HG03135 (cell line): Measurements from ENCODE around the gene PCDHA6.
"Not testable (repeated sequence)": the region's sequence is repeated elsewhere in the genome, so short reads cannot be mapped to it uniquely, and the experiment has no call there.

Source experiments
- ATAC-seq: cut with Tn5 transposase; IDR thresholded peaks from one replicate; pipeline ENCODE4 v1.9.1; 2021; ENCODE audit warnings: mild to moderate bottlenecking, moderate library complexity; ENCODE audit not compliant: unreplicated experiment

The PCDHA6 gene, protein sequence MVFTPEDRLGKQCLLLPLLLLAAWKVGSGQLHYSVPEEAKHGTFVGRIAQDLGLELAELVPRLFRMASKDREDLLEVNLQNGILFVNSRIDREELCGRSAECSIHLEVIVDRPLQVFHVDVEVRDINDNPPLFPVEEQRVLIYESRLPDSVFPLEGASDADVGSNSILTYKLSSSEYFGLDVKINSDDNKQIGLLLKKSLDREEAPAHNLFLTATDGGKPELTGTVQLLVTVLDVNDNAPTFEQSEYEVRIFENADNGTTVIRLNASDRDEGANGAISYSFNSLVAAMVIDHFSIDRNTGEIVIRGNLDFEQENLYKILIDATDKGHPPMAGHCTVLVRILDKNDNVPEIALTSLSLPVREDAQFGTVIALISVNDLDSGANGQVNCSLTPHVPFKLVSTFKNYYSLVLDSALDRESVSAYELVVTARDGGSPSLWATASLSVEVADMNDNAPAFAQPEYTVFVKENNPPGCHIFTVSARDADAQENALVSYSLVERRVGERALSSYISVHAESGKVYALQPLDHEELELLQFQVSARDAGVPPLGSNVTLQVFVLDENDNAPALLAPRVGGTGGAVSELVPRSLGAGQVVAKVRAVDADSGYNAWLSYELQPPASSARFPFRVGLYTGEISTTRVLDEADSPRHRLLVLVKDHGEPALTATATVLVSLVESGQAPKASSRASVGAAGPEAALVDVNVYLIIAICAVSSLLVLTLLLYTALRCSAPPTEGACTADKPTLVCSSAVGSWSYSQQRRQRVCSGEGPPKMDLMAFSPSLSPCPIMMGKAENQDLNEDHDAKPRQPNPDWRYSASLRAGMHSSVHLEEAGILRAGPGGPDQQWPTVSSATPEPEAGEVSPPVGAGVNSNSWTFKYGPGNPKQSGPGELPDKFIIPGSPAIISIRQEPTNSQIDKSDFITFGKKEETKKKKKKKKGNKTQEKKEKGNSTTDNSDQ

DNA sequence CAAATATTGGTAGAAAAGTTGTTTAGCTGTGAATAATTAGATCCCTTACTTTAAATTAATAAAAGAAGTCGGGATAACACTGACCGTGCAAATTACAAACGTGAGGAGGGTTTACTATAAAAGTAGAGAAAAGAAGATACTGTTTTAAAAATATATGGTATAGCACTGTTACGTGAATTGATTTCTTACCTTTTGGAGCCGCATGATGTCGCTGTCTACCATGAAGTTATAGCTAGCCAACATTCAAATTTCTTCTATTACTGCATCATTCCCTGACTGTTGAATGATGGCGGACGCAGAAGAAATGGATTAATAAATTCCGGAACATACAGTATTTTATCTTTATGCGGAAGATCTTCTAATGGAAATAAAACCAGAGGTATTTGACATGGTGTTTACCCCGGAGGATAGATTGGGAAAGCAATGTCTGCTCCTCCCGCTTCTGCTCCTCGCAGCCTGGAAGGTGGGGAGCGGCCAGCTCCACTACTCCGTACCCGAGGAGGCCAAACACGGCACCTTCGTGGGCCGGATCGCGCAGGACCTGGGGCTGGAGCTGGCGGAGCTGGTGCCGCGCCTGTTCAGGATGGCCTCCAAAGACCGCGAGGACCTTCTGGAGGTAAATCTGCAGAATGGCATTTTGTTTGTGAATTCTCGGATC lies at the start of gene PCDHA6:
Gene PCDHA6 (plus strand): TSS at position 257 of the 658 bp plus-strand sequence. CDS start 132 bp downstream, at position 389.
- ATAC-seq = no peak

GRCh38 chr5:140780512-140780911 lies 47.2 kb upstream of the PCDHA6 start:
- no peak for ATAC-seq

DNA sequence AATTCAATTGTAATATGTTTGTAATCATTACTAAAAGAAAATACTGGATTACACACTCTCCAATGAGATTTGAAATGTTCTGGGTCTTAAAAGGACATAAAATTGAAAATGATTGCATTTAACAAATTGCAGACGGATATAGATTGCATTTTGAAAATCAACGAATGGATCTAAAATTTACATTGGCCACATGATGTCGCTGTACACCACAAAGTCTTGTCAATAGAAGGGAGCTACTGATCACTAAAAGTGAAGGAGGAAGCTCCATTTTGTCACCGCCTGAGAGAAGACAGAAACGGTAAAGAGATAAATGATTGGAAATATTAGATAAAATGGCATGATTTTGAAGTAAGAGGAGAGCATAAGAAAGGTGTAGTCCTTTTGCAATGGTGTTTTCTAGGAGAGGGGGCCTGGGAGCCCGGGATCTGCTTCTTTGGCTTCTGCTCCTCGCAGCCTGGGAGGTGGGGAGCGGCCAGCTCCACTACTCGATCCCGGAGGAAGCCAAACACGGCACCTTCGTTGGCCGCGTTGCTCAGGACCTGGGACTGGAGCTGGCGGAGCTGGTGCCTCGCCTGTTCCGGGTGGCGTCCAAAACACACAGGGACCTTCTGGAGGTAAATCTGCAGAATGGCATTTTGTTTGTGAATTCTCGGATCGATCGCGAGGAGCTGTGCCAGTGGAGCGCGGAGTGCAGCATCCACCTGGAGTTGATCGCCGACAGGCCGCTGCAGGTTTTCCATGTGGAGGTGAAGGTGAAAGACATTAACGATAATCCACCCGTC lies 41.7 kb upstream of the PCDHA6 start, which contains the start of gene PCDHA1:
Gene PCDHA1 (plus strand): TSS at position 236 of the 782 bp plus-strand sequence.
- ATAC-seq = no peak

DNA sequence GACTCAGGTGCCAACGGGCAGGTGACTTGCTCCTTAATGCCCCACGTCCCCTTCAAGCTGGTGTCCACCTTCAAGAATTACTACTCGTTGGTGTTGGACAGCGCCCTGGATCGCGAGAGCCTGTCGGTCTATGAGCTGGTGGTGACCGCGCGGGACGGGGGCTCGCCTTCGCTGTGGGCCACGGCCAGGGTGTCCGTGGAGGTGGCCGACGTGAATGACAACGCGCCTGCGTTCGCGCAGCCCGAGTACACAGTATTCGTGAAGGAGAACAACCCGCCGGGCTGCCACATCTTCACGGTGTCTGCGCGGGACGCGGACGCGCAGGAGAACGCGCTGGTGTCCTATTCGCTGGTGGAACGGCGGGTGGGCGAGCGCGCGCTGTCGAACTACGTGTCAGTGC lies 40.3 kb upstream of the PCDHA6 start:
- ATAC-seq = not testable (repeated sequence)

DNA sequence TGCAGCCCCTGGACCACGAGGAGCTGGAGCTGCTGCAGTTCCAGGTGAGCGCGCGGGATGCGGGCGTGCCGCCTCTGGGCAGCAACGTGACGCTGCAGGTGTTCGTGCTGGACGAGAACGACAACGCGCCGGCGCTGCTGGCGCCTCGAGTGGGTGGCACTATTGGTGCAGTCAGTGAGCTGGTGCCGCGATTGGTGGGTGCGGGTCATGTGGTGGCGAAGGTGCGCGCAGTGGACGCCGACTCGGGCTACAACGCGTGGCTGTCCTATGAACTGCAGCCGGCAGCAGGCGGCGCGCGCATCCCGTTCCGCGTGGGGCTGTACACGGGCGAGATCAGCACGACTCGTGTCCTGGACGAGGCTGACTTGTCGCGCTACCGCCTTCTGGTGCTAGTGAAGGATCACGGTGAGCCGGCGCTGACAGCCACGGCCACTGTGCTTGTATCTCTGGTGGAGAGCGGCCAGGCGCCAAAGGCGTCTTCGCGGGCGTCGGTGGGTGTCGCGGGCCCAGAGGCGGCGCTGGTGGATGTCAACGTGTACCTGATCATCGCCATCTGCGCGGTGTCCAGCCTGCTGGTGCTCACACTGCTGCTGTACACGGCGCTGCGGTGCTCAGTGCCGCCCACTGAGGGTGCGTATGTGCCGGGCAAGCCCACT lies 39.8 kb upstream of the PCDHA6 start:
- ATAC-seq = not testable (repeated sequence)

GRCh38 chr5:140791089-140791488 lies 36.7 kb upstream of the PCDHA6 start:
- ATAC-seq = no peak

GRCh38 chr5:140794595-140795258 lies 33.0 kb upstream of the PCDHA6 start, which contains the start of gene PCDHA2:
PCDHA2 (plus strand) TSS chr5:140794852.
- ATAC-seq = no peak

DNA sequence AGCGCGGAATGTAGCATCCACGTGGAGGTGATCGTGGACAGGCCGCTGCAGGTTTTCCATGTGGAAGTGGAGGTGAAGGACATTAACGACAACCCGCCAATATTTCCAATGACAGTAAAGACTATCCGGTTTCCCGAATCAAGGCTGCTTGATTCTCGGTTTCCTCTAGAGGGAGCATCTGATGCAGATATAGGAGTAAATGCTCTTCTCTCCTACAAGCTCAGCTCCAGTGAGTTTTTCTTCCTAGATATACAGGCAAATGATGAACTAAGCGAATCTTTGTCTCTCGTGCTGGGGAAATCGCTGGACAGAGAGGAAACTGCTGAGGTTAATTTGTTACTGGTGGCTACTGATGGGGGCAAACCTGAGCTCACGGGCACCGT lies 32.5 kb upstream of the PCDHA6 start:
- no peak for ATAC-seq

- ATAC-seq = not testable (repeated sequence)
These were observed 31.6 kb upstream of the PCDHA6 start for GRCh38 chr5:140796072-140796717.

DNA sequence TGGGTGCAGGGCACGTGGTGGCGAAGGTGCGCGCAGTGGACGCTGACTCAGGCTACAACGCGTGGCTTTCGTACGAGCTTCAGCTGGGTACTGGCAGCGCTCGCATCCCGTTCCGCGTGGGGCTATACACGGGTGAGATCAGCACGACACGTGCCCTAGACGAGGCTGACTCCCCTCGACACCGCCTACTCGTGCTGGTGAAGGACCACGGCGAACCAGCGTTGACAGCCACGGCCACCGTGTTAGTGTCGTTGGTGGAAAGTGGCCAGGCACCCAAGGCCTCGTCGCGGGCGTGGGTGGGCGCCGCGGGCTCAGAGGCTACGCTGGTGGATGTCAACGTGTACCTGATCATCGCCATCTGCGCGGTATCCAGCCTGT lies 31.1 kb upstream of the PCDHA6 start:
- ATAC-seq = no peak

DNA sequence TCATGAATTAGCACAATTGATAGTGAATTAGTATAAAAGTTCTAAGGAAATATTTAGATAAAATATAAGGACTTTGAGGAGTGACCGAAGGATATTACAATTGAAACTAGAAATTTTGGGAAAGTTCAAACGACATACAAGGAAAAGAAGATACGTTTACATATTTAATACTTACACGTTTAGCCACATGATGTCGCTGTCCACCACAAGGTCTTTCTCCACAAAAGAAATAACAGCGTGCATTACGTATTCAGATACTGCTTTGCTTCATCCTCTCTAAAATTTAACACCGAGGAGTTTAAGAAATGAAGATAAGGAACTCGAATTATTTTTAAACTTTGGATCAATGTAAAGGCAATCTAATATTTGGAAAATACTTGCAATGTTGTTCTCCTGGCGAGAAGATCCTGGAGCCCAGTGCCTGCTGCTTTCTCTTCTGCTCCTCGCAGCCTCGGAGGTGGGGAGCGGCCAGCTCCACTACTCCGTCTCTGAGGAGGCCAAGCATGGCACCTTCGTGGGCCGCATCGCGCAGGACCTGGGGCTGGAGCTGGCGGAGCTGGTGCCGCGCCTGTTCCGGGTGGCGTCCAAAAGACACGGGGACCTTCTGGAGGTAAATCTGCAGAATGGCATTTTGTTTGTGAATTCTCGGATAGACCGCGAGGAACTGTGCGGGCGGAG lies 26.8 kb upstream of the PCDHA6 start, which contains the start of gene PCDHA3:
Gene PCDHA3 (plus strand): TSS at position 242 of the 678 bp plus-strand sequence.
- ATAC-seq = no peak

DNA sequence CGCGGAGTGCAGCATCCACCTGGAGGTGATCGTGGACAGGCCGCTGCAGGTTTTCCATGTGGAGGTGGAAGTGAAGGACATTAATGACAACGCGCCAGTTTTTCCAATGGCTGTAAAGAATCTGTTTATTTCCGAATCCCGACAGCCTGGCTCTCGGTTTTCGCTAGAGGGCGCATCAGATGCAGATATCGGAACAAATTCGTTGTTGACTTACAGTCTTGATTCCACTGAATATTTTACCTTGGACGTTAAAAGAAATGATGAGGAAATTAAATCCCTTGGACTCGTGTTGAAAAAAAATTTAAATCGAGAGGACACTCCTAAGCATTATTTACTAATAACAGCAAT lies 26.3 kb upstream of the PCDHA6 start:
- ATAC-seq = no peak

- not testable (repeated sequence) for ATAC-seq
These were observed 25.4 kb upstream of the PCDHA6 start for GRCh38 chr5:140802381-140802780.

DNA sequence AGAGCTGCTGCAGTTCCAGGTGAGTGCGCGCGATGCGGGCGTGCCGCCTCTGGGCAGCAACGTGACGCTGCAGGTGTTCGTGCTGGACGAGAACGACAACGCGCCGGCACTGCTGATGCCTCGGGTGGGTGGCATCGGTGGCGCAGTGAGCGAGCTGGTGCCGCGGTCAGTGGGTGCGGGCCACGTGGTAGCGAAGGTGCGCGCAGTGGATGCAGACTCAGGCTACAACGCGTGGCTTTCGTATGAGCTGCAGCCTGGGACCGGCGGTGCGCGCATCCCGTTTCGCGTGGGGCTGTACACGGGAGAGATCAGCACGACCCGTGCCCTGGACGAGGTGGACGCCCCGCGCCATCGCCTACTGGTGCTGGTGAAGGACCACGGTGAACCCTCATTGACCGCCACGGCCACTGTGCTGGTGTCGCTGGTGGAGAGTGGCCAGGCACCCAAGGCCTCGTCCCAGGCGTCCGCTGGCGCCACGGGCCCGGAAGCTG lies 24.9 kb upstream of the PCDHA6 start:
- no peak for ATAC-seq

DNA sequence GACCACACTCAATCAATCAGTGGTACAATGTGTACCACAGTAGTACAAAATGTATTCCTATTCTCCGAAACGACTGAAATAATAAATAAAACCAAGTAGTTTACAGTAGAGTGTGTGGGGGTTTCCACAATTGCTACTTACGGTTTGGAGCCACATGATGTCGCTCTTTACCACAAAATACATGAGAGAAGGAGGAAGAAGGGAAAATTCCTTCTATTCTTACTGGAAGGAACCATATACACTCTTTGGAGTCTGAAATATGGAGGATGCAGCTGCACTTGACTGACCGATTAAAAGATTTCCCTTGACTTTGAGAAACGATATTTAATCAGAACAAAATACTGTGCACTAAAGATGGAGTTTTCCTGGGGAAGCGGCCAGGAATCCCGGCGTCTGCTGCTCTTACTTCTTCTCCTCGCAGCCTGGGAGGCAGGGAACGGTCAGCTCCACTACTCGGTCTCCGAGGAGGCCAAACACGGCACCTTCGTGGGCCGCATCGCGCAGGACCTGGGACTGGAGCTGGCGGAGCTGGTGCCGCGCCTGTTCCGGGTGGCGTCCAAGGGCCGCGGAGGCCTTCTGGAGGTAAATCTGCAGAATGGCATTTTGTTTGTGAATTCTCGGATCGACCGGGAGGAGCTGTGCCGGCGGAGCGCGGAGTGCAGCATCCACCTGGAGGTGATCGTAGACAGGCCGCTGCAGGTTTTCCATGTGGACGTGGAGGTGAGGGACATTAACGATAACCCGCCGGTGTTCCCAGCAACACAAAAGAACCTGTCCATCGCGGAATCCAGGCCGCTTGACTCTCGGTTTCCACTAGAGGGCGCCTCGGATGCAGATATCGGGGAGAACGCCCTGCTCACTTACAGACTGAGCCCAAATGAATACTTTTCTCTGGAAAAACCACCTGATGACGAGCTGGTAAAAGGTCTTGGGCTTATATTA lies 20.7 kb upstream of the PCDHA6 start, which contains the start of gene PCDHA4:
Gene PCDHA4 (plus strand): TSS at position 235 of the 942 bp plus-strand sequence.
- ATAC-seq = no peak

GRCh38 chr5:140808241-140808888 lies 19.4 kb upstream of the PCDHA6 start:
- ATAC-seq = not testable (repeated sequence)
